H1 (cell line): ENCODE results near the gene CGRRF1. TPM values are rescaled to one million over a fixed set of nuclear protein-coding genes. Genes with fewer than 3 reads are reported as not detected.

ENCODE experiments used
- CTCF ChIA-PET: fragments of 300-600 bp; sonication (Branson Sonifier 250); formaldehyde crosslinking; loops from one replicate; lab custom pipeline; 2021; ENCODE audit not compliant: partially characterized antibody; lab: Charles Lee
- POLR2A ChIA-PET: fragments of 300-600 bp; sonication (Branson Sonifier 250); formaldehyde crosslinking; loops from one replicate; lab custom pipeline; 2021; ENCODE audit warnings: inconsistent platforms; ENCODE audit not compliant: partially characterized antibody; lab: Charles Lee
- DNase-seq, 2 experiments: peaks; one replicate each; pipeline versions ENCODE4 v3.0.0 to v3.0.0-alpha.2; 2010 to 2022; ENCODE audit warnings: low spot score in 2 of 2, low read depth in 1 of 2, mixed read lengths in 1 of 2
- FAIRE-seq: peaks from 2 replicates; lab custom pipeline; 2011; peaks lifted over from hg19 to GRCh38; lab: Jason Lieb, UNC
- H2AFZ ChIP-seq: 2 replicates; pipeline ENCODE4 v1.8.1; 2012; ENCODE audit warnings: low read length, inconsistent platforms
- H2AK5ac ChIP-seq: 2 replicates; pipeline ENCODE4 v1.6.1; 2013; ENCODE audit warnings: low read depth, low read length
- H2BK120ac ChIP-seq: replicated peaks from 2 replicates; pipeline ENCODE3; 2013; ENCODE audit warnings: low read depth, low read length, inconsistent platforms
- H2BK12ac ChIP-seq: 2 replicates; pipeline ENCODE4 v1.6.1; 2013; ENCODE audit warnings: low read depth, low read length
- H2BK15ac ChIP-seq: 2 replicates; pipeline ENCODE4 v1.6.1; 2013; ENCODE audit warnings: low read length
- H2BK20ac ChIP-seq: 2 replicates; pipeline ENCODE4 v1.6.1; 2013; ENCODE audit warnings: low read length
- H2BK5ac ChIP-seq: 2 replicates; pipeline ENCODE4 v1.6.1; 2013; ENCODE audit warnings: low read depth, low read length
- H3K14ac ChIP-seq: 2 replicates; pipeline ENCODE4 v1.6.1; 2013; ENCODE audit warnings: inconsistent platforms; ENCODE audit not compliant: insufficient read length
- H3K18ac ChIP-seq: 2 replicates; pipeline ENCODE4 v1.6.1; 2013; ENCODE audit warnings: low read length; ENCODE audit errors: extremely low read depth
- H3K23ac ChIP-seq: 2 replicates; pipeline ENCODE4 v1.6.1; 2013; ENCODE audit warnings: inconsistent platforms; ENCODE audit not compliant: insufficient read length
- H3K23me2 ChIP-seq: 2 replicates; pipeline ENCODE4 v1.6.1; 2013; ENCODE audit warnings: low read depth, low read length
- H3K27ac ChIP-seq: 2 replicates; pipeline ENCODE4 v1.6.1; 2011; ENCODE audit warnings: low read depth, low read length, inconsistent platforms
- H3K27me3 ChIP-seq, 4 experiments: replicated peaks in 1 of 4; 1 replicate in 1 of 4; 2 replicates in 3 of 4; pipeline versions ENCODE4 v1.6.1 to v1.8.1; 2011 to 2013; ENCODE audit warnings: low read length in 3 of 4, mild to moderate bottlenecking in 3 of 4, inconsistent platforms in 2 of 4, mixed read lengths in 2 of 4, moderate library complexity in 1 of 4; ENCODE audit not compliant: control insufficient read depth in 3 of 4, insufficient read depth in 3 of 4; ENCODE audit errors: extremely low read depth in 1 of 4
- H3K36me3 ChIP-seq, 4 experiments: 2 replicates each; pipeline versions ENCODE4 v1.6.1 to v1.8.1; 2011 to 2013; ENCODE audit warnings: mild to moderate bottlenecking in 4 of 4, low read length in 3 of 4, moderate library complexity in 2 of 4, control low read depth in 1 of 4, inconsistent platforms in 1 of 4; ENCODE audit not compliant: insufficient read depth in 4 of 4, control insufficient read depth in 2 of 4
- H3K4ac ChIP-seq: replicated peaks from 2 replicates; pipeline ENCODE3; 2013; ENCODE audit warnings: low read length, low read depth, mixed read lengths, inconsistent platforms; ENCODE audit not compliant: insufficient read length
- H3K4me1 ChIP-seq, 4 experiments: replicated peaks in 1 of 4; 1 replicate in 1 of 4; 2 replicates in 3 of 4; pipeline versions ENCODE4 v1.6.1 to v1.8.1; 2011 to 2013; ENCODE audit warnings: low read length in 3 of 4, inconsistent platforms in 2 of 4, mixed read lengths in 1 of 4; ENCODE audit not compliant: insufficient read depth in 4 of 4, control insufficient read depth in 3 of 4
- H3K4me2 ChIP-seq, 2 experiments: 2 replicates each; pipeline versions ENCODE4 v1.6.1 to v1.8.1; 2011 to 2013; ENCODE audit warnings: low read depth in 2 of 2, low read length in 2 of 2, control low read depth in 1 of 2, inconsistent platforms in 1 of 2, mild to moderate bottlenecking in 1 of 2; ENCODE audit not compliant: insufficient read depth in 1 of 2
- H3K4me3 ChIP-seq, 4 experiments: fragments of 200-600, 300-600 bp in 1 of 4; sonication (generic), shearing (Covaris generic), sonication (Bioruptor Twin) in 1 of 4; 2 replicates each; pipeline versions ENCODE4 v1.5.1 to v1.8.1; 2011 to 2016; ENCODE audit warnings: low read length in 4 of 4, low read depth in 3 of 4, control low read depth in 2 of 4, inconsistent platforms in 2 of 4, mild to moderate bottlenecking in 2 of 4, mixed read lengths in 1 of 4, moderate library complexity in 1 of 4; ENCODE audit not compliant: insufficient read depth in 2 of 4; ENCODE audit errors: extremely low read depth in 1 of 4
- H3K56ac ChIP-seq: replicated peaks from 2 replicates; pipeline ENCODE3; 2013; ENCODE audit warnings: low read depth, mild to moderate bottlenecking, mixed read lengths, low read length, inconsistent platforms; ENCODE audit not compliant: insufficient read length
- H3K79me1 ChIP-seq: 2 replicates; pipeline ENCODE4 v1.6.1; 2013; ENCODE audit warnings: low read depth, low read length, control low read depth
- H3K79me2 ChIP-seq, 2 experiments: 2 replicates each; pipeline versions ENCODE4 v1.6.1 to v1.8.1; 2012 to 2013; ENCODE audit warnings: low read length in 2 of 2, mild to moderate bottlenecking in 2 of 2, inconsistent platforms in 1 of 2; ENCODE audit not compliant: insufficient read depth in 2 of 2, control insufficient read depth in 1 of 2
- H3K9ac ChIP-seq, 4 experiments: replicated peaks in 1 of 4; 1 replicate in 1 of 4; 2 replicates in 3 of 4; pipeline versions ENCODE4 v1.6.1 to v1.8.1; 2011 to 2013; ENCODE audit warnings: low read depth in 3 of 4, low read length in 3 of 4, control low read depth in 2 of 4, mild to moderate bottlenecking in 2 of 4, moderate library complexity in 2 of 4, inconsistent platforms in 1 of 4; ENCODE audit errors: extremely low read depth in 1 of 4
- H3K9me3 ChIP-seq, 2 experiments: 2 replicates each; pipeline versions ENCODE4 v1.6.1 to v1.8.1; 2012 to 2013; ENCODE audit warnings: mild to moderate bottlenecking in 2 of 2, moderate library complexity in 2 of 2, control low read depth in 1 of 2, inconsistent platforms in 1 of 2, low read depth in 1 of 2, low read length in 1 of 2, mixed read lengths in 1 of 2; ENCODE audit not compliant: insufficient read depth in 2 of 2
- H4K20me1 ChIP-seq, 2 experiments: replicated peaks in 1 of 2; 2 replicates each; pipeline versions ENCODE3 to v1.8.1; 2011 to 2013; ENCODE audit warnings: inconsistent platforms in 2 of 2, low read length in 2 of 2, mild to moderate bottlenecking in 1 of 2; ENCODE audit not compliant: insufficient read depth in 2 of 2, control insufficient read depth in 1 of 2
- H4K5ac ChIP-seq: 2 replicates; pipeline ENCODE4 v1.6.1; 2013; ENCODE audit warnings: low read length, low read depth, mixed read lengths, inconsistent platforms; ENCODE audit not compliant: insufficient read length
- H4K8ac ChIP-seq: 2 replicates; pipeline ENCODE4 v1.8.0; 2013; ENCODE audit warnings: mild to moderate bottlenecking, moderate library complexity, low read length, inconsistent platforms; ENCODE audit not compliant: insufficient read depth; ENCODE audit errors: extremely low read depth
- H4K91ac ChIP-seq: replicated peaks from 2 replicates; pipeline ENCODE3; 2013; ENCODE audit warnings: low read length, mixed read lengths, inconsistent platforms; ENCODE audit not compliant: insufficient read length
- BACH1 ChIP-seq: IDR thresholded peaks from 2 replicates; pipeline ENCODE4 v1.6.1; 2012; ENCODE audit warnings: low read length, improper control_type of control experiment
- EZH2 ChIP-seq: fragments of 200-600 bp; sonication (generic); IDR thresholded peaks from 2 replicates; pipeline ENCODE4 v1.7.1; 2012; ENCODE audit warnings: low read depth, mild to moderate bottlenecking, moderate library complexity, low read length, inconsistent platforms; ENCODE audit not compliant: severe bottlenecking
- NANOG ChIP-seq: IDR thresholded peaks from 2 replicates; pipeline ENCODE4 v1.6.1; 2011; ENCODE audit warnings: low read length, low read depth, mild to moderate bottlenecking, inconsistent platforms; ENCODE audit not compliant: insufficient read depth, poor library complexity, severe bottlenecking
- POLR2AphosphoS5 ChIP-seq: IDR thresholded peaks from 2 replicates; pipeline ENCODE4 v1.6.1; 2011; ENCODE audit warnings: low read depth, low read length
- WGBS, 2 experiments: shearing (Covaris generic) in 1 of 2; methylation state at CpG; one replicate each; pipeline versions ENCODE4 v1.1.6 to v1.1.7; 2013 to 2015; ENCODE audit warnings: low lambda C conversion rate in 2 of 2, mixed read lengths in 2 of 2, inconsistent platforms in 1 of 2, low coverage in 1 of 2, missing lambda C conversion rate in 1 of 2; ENCODE audit not compliant: insufficient replicate concordance in 2 of 2, insufficient coverage in 1 of 2, insufficient read length in 1 of 2; ENCODE audit errors: extremely low coverage in 1 of 2, missing lambda C conversion rate in 1 of 2; 5-methylcytosine and 5-hydroxymethylcytosine counted together
- polyA plus RNA-seq, 7 experiments: library from polyadenylated mRNA; depleted of rRNA in 3 of 7; stranded (reverse) in 5 of 7; unstranded in 2 of 7; fragments of >200 nt in 5 of 7; fragments of 200-250 nt in 2 of 7; gene quantifications; 1 replicate in 5 of 7; 2 replicates in 1 of 7; 4 replicates in 1 of 7; pipeline versions ENCODE4 v1.2.1 to v1.2.3, GENCODE V29; 2011 to 2013; ENCODE audit warnings: missing spikeins in 2 of 7, mixed read lengths in 2 of 7
- total RNA-seq: library from RNA; stranded (reverse); fragmentation: NEBNext Ultra II Directional; extraction: Animal tissue kit (Norgen Biotek cat#: 25700); gene quantifications from 2 replicates; pipeline ENCODE4 v1.2.1, GENCODE V29; 2021

CGRRF1 gene
- total and polyA plus RNA-seq, 2 of the 8 experiments (the other 6 are each of a cell fraction or from before 2014, with no cell fraction given): 7.4 to 20.2 TPM

DNA sequence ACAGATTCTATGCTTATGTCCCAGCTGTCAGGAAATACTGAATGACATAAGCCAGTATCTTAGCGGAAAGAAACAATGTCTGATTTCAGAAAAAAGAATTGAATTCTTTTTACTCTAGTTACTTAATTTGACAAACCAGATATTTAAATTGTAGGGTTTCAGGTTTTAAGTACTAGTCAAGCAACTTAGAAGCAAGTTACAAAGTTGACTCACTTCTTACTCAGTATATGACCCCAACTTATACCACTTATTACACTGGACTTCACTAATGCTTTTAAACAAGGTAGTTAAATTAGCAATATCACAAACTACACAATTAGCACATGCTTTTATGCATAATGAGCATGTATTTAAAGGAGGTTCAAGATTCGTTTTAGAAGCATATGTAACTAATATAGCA lies 28.0 kb upstream of the CGRRF1 start:
- no peak overlapping the region for H2AFZ ChIP-seq
- no peak for TF ChIP-seq EZH2
- no peak for TF ChIP-seq NANOG
- no peak for TF ChIP-seq POLR2AphosphoS5
- no peak for TF ChIP-seq BACH1
- H3K4me3 ChIP-seq: no peak overlapping the region
- POLR2A ChIA-PET: interaction anchor here (0.9 kb wide), 1 partner anchor 9 kb away, joined by 3 read pairs; no protein-coding TSS in a partner anchor
- H2BK20ac ChIP-seq: no peak overlapping the region
- no peaks in the 10 kb centered on the region for H3K79me1 ChIP-seq
- CTCF ChIA-PET: interaction anchor here (2.1 kb wide), 1 partner anchor 115 kb away, joined by 5 read pairs; no protein-coding TSS in a partner anchor
- H3K27ac ChIP-seq: no peak overlapping the region
- no peak overlapping the region for H3K4me2 ChIP-seq
- no peak overlapping the region for H4K91ac ChIP-seq
- H4K5ac ChIP-seq: no peak overlapping the region
- H3K23ac ChIP-seq: no peak overlapping the region
- no peak overlapping the region for H2BK12ac ChIP-seq
- H3K14ac ChIP-seq: no peak overlapping the region
- H2BK5ac ChIP-seq: no peak overlapping the region
- H3K36me3 ChIP-seq: peaks cover 0 to 48% (median 6%) of the 10 kb centered on the region in 4 experiments; a peak in 6 of 8 replicates
- no peak overlapping the region for H2AK5ac ChIP-seq
- 90% methylated on average over 2 of the region's 2 CpGs; no CpG with 5 or more reads in 1 of the 2 experiments for WGBS, 2 experiments
- no peaks in the 10 kb centered on the region for H3K27me3 ChIP-seq
- FAIRE-seq: no peak
- no peaks in the 10 kb centered on the region for H3K9me3 ChIP-seq
- no peak for DNase-seq
- no peak overlapping the region for H2BK120ac ChIP-seq
- H3K4ac ChIP-seq: no peak overlapping the region
- no peak overlapping the region for H3K56ac ChIP-seq
- H2BK15ac ChIP-seq: no peak overlapping the region
- no peak overlapping the region for H4K8ac ChIP-seq
- peaks cover 0 to 5% of the 10 kb centered on the region in 2 experiments for H4K20me1 ChIP-seq
- no peaks in the 10 kb centered on the region for H3K23me2 ChIP-seq
- no peaks in the 10 kb centered on the region for H3K4me1 ChIP-seq
- H3K9ac ChIP-seq: no peak overlapping the region
- no peak overlapping the region for H3K18ac ChIP-seq
- H3K79me2 ChIP-seq: peaks cover 3 to 39% of the 10 kb centered on the region in 2 experiments; a peak in 3 of 4 replicates
